ENCODE measurements around the gene FUBP1. TPM values are rescaled to one million over a fixed set of nuclear protein-coding genes. Genes with fewer than 3 reads are reported as not detected.
"Not testable (repeated sequence)": the region's sequence is repeated elsewhere in the genome, so short reads cannot be mapped to it uniquely, and the experiment has no call there.

FUBP1 gene
- polyA plus RNA-seq, 3 donors = 289 to 339 (median 333) TPM

DNA sequence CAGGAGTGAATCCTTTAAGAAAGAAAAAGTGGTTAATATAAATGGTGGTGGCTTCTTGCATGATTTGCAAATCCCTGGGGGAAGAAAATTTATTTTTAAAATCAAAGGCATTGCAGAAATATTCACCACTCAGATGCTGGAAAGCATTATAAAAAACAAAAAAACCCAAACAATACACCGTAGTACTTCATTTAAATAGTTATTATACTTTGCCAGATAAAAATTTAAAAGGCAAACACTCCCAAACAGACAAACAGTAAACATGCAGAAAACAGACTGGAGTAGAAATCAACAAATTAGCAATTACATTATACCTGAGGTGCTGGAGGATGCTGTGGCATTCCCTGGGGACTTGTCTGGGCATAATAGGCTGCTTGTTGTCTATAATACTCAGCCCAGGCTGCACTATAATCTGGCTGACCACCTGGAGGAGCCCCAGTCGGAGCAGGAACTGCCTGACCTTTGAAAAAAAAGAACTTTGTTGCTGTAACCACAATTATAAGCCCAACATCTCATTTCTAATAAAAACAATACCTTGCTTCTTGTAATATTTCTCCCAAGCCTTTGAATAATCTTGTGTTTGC is 29.9 kb downstream of the FUBP1 start:
- DNase-seq (ENCODE audit: low read depth in 3 of 3, low spot score in 2 of 3) = no peak

DNA sequence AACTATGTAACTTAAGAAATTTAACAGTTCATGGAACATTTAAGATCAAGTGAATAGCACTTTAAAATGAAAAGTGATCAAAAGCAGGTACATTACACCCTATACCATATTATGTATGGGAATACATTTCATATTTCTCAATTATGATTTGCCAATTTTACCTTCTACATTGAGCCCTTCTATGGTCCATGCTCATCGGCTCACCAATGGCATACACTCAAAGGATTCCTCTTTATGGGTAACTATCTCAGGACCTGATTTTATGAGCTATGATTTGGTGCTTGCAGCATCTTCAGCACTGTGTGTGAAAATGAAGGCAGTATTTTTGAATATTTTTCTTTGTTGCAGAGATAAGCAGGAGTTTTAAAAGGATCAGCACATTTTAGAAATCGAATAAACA is 33.5 kb downstream of the FUBP1 start:
- DNase-seq (ENCODE audit: low read depth in 3 of 3, low spot score in 2 of 3) = no peak

DNA sequence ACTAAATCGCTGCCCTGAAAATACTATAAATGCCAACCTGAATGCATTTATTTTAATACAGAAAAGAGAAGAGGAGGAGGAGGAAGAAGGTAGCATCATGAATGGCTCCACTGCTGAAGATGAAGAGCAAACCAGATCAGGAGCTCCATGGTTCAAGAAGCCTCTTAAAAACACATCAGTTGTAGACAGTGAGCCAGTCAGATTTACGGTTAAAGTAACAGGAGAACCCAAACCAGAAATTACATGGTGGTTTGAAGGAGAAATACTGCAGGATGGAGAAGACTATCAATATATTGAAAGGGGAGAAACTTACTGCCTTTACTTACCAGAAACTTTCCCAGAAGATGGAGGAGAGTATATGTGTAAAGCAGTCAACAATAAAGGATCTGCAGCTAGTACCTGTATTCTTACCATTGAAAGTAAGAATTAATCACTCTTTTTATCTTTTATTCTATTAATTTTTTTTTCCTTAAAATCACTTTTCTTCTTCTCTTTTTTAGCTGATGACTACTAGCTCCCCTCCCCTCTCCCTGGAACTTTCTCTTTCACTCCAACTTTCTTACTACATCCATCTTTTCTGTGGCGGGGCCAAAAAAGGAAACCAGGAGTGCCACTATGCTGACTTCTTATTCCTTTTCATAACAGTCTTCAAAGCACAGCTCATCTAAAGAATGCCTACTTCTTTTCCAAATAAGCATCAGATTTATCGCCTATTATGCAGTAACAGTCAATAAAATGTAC is 36.3 kb downstream of the FUBP1 start:
- DNase-seq (ENCODE audit: low read depth in 3 of 3, low spot score in 2 of 3) = no peak

DNA sequence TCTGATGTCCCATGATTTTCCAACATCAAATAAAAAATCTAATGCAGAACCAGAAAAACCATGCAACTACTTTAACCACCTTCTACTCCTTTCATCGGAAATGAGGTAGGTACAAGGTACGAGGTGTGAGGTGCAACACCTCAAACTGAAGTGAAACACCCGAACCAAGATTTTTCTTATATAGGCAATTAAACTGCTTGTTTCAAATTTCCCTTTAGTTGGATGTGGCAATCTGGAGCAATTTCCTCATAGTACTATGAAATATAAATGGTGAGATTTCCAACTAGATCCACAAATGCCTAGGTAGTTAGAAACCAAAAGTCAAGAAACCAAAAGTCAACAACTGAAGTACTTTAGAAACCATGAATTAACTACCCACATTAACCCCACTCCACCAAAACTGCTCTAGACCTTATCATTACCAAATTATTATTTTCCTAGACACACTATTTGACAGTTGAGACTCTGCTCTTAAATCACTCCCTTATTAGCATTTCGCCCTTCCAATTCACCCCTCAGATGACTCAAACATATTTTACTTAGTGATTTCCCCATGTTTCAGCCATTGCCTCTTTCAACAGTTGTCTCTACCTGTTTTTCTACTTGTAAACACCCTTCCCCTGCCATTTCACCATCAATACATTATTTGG is 37.8 kb downstream of the FUBP1 start:
- no peak for DNase-seq (ENCODE audit: low read depth in 3 of 3, low spot score in 2 of 3)

DNA sequence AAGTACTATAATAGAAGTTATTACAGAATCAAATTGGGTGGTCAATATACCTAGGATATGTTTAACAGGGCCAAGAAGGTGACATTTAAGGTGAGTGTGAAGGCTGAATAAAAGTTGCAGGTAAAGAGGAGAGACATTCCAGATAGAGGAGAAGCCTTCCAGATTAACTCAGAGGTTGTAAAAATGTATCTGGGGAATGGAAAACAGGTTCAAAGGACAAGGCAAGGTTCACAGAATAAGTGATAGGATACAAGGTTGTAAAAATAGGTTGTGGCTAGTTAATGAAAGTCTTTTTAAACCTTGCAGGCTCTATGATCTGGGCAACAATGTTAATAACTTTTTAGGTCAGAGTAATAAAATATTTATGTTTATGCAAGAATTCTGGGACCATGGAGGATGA is 40.2 kb downstream of the FUBP1 start:
- no peak for DNase-seq (ENCODE audit: low read depth in 3 of 3, low spot score in 2 of 3)

DNA sequence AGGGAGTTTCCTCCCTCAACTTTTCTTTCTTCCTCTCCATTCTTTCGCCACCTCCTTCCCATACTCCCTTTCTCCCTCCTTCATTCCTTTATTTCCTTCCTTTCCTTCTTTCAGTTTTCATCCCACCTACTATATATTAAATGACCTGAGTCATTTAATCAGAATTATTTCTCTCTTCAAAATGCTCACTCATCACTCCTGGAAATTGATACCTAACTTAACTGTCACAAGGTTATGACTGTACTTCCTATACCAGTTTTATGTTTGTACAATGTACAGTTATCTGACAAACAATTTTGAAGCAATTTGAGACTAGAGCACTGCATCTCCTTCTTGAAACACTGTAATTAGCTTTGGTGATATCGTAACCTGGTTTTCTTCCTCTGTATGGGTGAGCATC is 49.1 kb downstream of the FUBP1 start:
- DNase-seq (ENCODE audit: low read depth in 3 of 3, low spot score in 2 of 3) = no peak

DNA sequence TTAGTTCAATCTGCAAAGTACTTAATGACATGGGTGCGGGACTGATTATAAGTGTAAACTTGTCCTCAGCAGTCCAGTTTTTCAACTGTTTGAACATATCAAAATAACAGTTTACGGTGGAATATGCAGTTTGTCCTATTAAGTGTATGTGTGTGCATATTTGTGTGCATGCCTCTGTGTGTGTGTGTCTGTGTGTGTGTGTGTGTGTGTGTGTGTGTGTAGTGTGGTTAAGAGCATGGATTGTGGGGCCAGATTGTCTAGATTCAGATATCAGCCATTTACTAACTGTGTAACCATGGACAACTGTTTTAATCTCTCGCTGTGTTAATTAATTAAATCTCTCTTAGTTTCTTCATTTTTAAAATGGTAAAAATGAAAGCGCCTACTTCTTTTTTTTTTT is 51.5 kb downstream of the FUBP1 start:
- DNase-seq (ENCODE audit: low read depth in 3 of 3, low spot score in 2 of 3) = no peak

DNA sequence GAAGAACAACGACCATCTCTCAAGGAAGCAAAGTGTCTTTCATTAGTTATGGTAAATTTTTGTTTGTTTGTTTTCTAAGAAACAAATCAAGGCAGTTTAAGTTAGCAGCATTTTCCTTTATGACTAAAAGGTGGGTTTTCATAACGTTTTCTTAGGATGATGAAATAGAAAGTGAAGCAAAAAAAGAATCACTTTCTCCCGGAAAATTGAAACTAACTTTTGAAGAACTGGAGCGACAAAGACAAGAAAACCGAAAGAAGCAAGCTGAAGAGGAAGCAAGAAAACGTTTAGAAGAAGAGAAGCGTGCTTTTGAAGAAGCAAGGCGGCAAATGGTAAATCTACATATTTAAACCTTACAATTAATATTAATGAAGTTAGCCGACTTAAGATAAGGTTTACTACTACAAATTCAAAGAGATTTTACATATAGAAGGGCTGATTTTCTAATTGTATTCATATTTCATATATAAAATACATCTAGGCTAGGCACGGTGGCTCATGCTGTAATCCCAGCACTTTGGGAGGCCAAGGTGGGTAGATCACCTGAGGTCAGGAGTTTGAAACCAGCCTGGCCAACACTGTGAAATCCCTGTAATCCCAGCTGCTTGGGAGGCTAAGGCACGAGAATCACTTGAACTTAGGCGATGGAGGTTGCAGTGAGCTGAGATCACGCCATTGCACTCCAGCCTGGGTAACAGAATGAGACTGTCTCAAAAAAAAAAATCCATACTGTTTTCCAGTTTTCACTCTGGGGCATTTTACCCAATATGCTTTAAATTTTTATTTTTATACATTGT is 52.1 kb downstream of the FUBP1 start:
- no peak for DNase-seq (ENCODE audit: low read depth in 3 of 3, low spot score in 2 of 3)

DNA sequence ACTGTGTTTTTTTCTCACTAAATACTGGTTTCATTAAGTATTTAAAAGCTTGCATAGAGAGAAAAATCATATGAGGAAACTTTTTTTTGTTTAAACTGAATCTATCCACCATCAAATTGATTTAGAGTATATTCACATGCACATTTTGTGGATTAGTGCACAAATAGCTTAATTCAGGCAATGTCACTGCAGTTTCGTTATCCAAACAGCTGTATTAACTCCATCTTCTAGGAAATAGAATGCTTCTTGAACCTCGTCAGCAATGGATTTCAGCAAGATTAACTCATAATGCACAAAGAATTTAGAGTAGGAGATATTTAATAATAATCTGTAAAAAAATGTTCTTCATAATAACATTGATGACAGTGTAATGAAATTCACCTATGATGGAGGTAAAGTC is 52.9 kb downstream of the FUBP1 start:
- DNase-seq (ENCODE audit: low read depth in 3 of 3, low spot score in 2 of 3) = no peak

DNA sequence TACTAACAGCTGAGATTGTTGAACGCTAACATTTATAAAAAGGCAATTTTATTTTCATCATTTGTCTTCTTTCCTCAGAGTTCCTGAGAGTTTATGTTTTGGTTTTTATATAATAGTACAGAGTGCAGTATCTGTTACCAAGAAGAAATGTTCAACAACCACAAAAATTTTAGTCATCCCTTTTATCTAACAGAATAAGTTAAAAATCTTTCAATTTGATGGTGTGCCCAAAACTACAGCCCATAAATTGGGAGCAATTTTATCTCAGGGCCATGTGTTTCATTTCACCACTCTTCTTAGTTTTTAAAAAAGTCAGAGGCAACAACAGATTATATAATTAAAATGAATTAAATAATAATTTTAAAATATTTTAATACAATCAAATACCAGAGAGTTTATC is 53.4 kb downstream of the FUBP1 start:
- peak in 1 of 3 donors; percentile 1 for DNase-seq (ENCODE audit: low read depth in 3 of 3, low spot score in 2 of 3)

DNA sequence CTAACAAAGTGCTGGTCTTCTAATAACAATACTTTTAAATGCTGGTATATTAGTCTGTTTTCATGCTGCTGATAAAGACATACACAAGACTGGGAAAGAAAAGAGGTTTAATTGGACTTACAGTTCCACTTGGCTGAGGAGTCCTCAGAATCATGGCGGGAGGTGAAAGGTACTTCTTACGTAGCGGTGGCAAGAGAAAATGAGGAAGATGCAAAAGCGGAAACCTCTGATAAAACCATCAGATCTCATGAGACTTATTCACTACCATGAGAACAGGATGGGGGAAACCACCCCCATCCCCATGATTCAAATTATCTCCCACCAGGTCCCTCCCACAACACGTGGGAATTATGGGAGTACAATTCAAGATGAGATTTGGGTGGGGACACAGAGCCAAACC is 60.0 kb downstream of the FUBP1 start:
- DNase-seq (ENCODE audit: low read depth in 3 of 3, low spot score in 2 of 3) = not testable (repeated sequence)

DNA sequence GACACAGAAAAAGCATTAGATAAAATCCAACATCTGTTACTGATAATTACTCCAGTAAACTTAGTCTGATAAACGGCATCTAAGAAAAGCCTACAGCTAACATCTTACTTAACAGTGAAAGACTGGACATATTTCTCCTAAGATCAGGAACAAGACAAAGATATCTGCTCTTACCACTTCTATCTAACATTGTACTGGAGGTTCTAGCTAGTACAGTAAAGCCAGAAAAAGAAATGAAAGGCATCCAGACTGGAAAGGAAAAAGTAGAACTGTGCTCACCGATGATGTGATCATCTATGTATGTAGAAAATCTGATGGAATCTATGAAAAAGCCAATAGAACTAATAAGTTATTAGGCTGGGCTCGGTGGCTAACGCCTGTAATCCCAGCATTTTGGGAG is 68.8 kb downstream of the FUBP1 start:
- DNase-seq (ENCODE audit: low read depth in 3 of 3, low spot score in 2 of 3) = no peak

DNA sequence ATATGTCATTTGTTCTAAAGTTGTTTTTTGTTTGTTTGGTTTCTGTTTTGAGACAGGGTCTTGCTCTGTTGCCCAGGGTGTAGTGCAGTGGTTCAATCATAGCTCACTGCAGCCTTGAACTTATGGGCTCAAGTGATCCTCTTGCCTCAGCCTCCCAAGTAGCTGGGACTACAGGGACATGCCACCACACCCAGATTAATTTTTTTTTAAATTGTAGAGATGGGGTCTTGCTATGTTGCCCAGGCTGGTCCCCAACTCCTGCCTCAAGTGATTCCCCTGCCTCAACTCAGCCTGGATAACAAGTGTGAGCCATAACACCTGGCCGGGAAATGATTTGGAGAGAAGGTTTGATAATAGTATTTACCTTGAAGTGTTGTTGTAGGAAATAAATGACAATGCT is 72.2 kb downstream of the FUBP1 start:
- DNase-seq (ENCODE audit: low read depth in 3 of 3, low spot score in 2 of 3) = no peak

DNA sequence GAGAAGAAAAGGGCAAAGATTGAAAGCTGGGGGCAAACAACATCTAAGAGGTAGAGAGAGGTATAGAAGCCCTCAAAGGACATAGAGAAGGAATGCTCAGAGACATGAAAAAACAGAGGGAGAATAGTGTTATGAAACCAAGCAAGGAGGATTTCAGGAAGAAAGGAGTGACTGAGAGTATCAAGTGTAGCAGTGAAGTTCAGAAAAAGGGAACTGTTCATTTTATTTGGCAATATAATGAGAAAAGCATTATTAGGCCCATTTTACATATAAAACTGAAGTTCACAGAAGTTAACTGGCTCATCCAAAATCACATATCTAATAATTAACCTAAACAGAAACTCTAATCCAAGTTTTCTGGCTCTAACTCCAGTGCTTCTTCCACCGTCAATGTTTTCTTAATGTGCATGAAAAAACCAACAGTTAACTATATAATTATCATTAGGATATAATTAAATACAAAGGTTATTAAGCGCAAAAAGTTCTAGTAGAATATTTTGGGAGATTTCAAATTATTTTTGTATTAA is 72.8 kb downstream of the FUBP1 start:
- no peak for DNase-seq (ENCODE audit: low read depth in 3 of 3, low spot score in 2 of 3)

DNA sequence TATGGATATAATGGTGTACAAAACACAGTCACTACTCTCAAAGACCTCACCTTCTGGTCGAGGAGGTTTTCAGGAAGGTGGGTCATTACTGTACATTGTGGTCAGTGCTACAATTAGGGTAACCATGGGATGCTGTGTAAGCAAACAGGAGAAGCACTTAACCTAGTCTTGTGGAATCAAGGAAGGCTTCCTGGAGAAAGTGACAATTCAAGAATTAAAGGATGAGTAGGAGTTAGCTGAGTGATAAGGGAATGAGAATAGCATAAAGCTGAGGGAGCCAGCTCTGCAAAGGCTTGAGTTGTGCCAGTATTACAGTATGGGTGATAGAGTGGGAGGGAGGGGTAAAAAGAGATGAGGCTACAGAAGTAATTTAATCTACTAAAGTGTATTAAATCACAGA is 73.3 kb downstream of the FUBP1 start:
- DNase-seq (ENCODE audit: low read depth in 3 of 3, low spot score in 2 of 3) = no peak

DNA sequence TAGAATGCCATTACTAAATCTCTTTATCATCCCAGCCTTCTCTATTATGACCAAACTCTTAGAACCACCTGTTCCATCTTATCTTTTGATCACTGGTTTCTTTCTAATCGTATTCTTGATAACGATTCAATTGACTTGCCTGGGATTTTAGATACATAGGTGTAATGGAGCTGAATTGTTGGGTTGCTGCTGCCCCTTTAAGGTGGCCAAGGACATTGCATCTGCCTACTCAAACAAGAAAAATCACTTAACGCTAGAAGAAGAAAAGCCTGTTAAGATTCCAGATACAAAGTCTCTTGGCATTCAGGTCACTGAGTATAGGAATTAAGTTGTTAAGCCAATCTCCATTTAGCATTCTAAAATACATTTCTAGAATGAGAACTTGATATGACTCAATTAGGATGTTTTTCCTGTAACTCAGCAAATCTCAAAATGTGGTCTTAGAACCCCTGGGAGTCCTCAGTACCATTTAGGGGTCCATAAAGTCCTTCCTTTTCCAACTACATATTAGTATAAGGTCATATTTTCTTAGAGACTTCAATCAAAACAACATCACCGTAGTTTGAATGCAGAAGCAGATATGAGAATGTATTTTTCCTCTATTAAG is 78.1 kb downstream of the FUBP1 start:
- peak in 2 of 3 donors; percentile 8 to 15 for DNase-seq (ENCODE audit: low read depth in 3 of 3, low spot score in 2 of 3)

DNA sequence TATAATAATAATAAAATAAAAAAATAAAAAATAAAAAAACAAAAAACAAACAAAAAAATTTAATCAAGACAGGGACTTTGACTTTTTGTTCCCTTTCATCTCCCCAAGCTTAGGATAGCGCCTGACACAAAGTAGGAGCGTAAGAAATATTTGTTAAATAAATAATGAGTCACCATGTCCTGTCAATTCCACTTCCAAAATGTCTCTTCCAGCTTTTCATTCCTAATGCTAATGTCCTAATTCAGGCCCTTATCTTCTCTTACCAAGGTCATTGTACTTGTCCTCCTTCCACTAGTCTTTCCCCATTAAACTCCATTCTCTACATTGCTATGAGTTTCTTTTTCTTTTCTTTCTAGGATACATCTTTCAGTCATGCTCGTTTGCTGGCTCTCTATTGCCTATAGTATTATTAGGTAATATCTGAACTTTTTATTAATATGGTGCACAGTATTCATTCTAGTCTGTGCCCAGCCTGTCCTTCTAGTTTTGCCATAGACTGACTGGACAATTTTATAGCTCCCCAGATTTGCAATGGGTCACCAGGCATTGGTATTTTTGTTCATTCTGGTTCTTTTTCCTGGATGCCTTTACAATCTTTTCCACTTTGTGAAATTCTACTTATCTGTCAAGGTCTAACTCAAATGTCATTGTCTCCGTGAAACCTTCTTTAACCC is 79.1 kb downstream of the FUBP1 start:
- no peak for DNase-seq (ENCODE audit: low read depth in 3 of 3, low spot score in 2 of 3)

Measured in right renal cortex interstitium (tissue), 3 donors.